Measurements from ENCODE around the gene ALLC.

Gene ALLC

DNA sequence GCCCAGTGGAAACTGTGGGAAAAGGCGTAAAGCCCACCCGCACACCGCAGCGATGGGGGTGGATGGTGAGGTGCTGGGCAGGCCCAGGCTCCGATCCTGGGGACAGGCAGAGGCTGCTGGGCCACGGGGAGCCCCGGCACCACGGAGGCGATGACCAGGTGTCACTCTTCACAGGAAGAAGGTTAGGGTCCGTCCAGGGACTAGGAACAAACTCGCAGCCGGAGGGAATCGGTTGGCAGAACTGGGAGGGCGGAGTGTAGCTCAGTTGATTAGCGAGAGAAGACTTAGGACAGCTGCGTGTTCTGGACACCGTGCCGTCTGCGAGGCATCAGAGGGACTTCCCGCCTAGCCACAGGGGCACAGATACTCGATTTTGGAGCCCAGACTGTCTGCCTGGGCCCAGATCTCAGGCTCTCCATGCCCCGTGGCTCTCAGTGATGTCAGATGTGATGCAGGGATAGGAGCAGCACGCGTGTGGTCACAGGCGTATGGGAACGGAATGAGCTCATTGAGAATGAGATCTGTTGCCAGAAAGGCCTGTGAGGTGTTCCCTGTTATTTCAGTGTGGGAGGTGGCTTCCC is 16.1 kb upstream of the ALLC start:
- no peak for DNase-seq

DNA sequence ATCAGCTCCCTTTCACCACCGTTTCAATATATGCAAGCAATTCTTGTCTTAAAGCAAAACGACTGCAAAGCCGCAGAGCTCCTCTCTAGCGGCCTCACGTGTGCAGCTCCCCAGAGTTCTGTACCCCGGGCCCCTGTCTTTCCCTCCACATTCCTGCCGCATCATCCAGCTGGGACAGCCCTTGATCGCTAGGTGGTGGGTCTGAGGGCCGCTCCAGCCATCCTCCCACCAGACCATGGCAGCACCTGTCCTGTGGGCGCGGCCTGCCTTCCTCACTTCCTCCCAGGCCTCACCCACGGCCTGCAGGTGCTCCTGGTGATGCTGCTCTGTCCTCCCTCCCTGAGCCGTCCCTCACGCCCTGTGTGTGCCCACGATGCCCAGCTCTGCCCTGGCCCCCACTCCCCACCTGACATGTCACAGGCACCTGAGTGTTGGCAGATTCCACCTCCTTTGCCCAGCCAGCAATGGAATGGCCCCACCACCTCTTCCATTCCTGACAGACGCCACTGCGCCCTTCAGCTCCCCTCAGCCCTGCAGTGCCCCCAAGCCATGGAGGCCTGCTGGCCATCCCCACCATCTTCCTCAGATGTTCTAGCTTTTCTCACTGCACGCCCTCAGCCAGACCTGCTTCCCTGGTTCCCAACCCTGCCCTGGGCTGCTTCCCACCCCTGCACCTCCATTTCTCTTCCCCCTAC is 15.3 kb upstream of the ALLC start:
- no peak for DNase-seq

DNA sequence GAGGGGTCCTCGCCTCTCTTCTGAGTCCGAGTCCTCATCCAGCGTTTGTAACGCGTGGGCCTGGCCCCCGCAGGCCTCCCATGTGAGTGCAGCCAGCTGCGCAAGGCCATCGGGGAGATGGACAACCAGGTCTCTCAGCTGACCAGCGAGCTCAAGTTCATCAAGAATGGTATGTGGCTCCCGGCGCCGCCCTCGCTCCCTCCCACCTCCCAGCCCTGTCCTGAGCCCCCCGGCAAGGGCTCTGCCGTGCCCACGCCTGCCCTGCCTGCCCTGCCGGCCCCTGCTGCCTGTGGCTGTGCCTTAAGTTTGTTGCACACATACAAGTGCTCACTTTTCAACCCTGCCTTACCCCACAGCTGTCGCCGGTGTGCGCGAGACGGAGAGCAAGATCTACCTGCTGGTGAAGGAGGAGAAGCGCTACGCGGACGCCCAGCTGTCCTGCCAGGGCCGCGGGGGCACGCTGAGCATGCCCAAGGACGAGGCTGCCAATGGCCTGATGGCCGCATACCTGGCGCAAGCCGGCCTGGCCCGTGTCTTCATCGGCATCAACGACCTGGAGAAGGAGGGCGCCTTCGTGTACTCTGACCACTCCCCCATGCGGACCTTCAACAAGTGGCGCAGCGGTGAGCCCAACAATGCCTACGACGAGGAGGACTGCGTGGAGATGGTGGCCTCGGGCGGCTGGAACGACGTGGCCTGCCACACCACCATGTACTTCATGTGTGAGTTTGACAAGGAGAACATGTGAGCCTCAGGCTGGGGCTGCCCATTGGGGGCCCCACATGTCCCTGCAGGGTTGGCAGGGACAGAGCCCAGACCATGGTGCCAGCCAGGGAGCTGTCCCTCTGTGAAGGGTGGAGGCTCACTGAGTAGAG is 14.4 kb upstream of the ALLC start:
- DNase-seq: no peak

- no peak for DNase-seq
These were observed 13.8 kb upstream of the ALLC start for GRCh38 chr2:3644246-3644525.

- no peak for DNase-seq
These were observed 13.0 kb upstream of the ALLC start for GRCh38 chr2:3644891-3645605.

GRCh38 chr2:3645745-3646389 is 12.1 kb upstream of the ALLC start:
- DNase-seq: no peak

GRCh38 chr2:3646446-3646845 is 11.6 kb upstream of the ALLC start:
- no peak for DNase-seq

GRCh38 chr2:3647246-3647645 is 10.8 kb upstream of the ALLC start:
- DNase-seq: no peak

- no peak for DNase-seq
These were observed 10.0 kb upstream of the ALLC start for GRCh38 chr2:3647831-3648651.

DNA sequence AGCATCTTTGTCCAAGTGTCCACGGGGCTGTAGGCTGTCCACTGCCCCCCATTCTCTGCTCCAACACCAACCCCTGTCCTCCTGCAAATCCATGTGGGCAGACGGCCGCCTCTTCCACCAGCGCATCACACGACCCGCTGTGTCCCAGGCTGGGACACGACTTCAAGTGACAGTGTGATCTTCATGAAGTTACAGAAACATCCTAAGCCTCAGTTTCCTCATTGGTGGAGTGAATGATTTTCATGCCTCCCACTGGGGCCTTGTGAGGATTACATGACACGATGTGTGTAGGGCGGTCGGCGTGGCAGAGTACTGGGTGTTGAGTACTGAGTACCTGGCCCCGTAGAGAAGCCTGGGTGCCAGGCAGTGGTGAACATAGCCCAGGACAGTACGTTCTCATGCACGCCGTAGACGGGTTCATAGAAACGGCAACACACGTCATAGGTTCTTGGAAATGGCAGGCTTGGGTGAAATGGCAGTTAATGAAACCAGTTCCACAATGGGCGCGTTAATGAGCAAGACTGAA is 9.3 kb upstream of the ALLC start:
- no peak for DNase-seq

DNA sequence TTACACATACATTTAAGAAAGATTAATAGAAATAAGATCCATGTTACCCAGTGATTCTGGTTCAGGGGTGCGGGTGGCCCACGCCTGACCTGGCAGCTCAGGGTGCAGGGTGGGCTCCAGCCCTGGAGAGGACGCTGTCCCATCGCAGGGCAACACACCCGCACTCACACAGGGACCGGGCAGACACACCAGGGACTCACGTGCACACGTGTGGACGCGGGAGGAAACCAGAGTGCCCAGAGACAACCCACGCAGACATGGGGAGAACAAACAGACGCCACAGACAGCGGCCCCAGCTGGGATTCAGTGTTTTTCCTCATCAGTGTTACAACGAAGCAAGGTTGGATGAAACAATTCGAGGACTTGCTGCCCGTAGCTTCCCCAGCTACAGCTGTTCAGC is 8.4 kb upstream of the ALLC start:
- DNase-seq: no peak

DNA sequence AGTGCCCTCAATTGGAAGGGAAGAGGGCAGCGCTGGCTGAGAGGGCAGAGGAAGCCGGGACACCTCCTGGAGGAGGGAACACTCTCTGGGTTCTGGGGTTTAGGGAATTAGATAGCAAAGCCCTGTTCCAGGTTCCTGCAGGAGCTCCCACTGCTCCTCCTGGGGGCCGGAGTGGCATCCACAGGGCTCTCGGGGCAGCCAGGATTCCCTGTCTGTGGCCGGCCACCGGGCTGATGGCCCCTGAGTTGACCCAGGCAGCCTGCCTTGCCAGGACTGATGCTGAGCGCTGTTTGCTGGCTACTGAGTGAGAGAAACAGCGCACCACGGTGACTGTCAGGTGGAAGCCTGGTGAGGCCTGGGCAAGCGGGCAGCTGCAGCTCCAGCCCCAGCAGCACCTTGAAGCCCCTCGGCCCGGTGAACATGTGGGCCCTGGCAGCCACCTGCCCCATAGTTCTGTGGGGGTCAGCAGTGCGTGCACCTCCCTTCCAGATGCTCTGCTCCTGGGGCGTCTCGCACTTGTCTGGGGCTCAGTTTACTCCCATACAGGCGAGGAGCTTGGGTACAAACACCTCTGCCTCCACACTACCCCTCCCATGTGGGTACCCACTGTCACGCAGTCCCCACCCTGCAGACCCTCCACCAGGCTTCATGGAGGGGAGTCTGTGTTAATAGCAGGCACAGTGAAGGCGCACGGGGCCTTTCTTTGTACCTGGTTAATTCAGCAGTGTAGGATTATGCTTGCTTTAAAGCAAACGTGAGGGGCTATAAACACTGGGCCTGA is 7.7 kb upstream of the ALLC start:
- DNase-seq: no peak

- DNase-seq: peak; percentile 67
These were observed 6.0 kb upstream of the ALLC start for GRCh38 chr2:3651691-3652648.

GRCh38 chr2:3652896-3653625 is 4.9 kb upstream of the ALLC start:
- no peak for DNase-seq

GRCh38 chr2:3654011-3654410 is 4.0 kb upstream of the ALLC start:
- DNase-seq: no peak

GRCh38 chr2:3654531-3655225 is 3.3 kb upstream of the ALLC start:
- no peak for DNase-seq

DNA sequence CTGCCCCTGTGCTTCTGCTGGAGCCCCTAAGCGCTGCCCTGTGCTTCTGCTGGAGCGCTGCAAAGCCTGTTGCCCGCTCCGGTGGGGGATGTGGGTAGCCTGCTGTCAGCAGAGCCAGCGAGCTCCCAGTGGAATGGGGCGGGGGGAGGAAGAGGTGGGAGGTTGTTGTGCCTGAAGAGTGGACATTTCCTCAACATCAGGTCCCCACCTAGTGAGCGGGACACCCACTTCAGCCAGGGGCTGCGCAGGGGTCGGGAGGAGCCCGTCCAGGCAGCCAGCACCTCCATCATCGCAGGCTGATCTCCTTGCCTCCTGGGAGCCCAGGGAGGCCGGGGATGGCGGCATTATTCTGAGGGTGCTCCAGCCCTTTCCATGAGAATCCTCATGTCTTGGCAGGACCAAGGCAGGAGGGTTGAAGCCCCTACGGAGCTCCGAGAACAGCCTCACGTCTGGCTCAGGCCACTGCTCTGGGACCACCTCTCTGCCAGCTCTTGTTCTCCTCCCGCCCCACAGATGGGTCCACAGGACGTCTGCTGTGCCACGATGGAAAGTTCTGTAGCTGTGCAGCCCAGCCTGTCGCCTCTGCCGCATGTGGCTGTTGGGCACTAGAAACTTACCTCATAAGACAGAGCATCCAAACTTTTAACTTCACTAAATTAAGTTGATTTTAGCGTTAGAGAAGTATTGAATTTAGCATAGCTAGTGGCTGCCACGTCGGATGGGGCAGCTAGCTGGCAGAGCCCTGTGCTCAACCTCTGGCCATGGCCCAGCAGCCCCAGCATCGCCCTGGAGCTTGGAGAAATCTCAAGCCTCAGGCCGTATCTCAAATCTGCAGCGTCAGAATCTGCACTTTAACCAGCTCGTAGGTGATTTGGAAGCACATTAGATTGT is 1.9 kb upstream of the ALLC start:
- DNase-seq: no peak
